Eye (tissue), 1 donor: ENCODE data around the gene MEG3.
"Not testable (repeated sequence)": the region's sequence is repeated elsewhere in the genome, so short reads cannot be mapped to it uniquely, and the experiment has no call there.

Source experiments
- DNase-seq: peaks from one replicate; pipeline ENCODE4 v3.0.0-alpha.2; 2015

Gene MEG3

DNA sequence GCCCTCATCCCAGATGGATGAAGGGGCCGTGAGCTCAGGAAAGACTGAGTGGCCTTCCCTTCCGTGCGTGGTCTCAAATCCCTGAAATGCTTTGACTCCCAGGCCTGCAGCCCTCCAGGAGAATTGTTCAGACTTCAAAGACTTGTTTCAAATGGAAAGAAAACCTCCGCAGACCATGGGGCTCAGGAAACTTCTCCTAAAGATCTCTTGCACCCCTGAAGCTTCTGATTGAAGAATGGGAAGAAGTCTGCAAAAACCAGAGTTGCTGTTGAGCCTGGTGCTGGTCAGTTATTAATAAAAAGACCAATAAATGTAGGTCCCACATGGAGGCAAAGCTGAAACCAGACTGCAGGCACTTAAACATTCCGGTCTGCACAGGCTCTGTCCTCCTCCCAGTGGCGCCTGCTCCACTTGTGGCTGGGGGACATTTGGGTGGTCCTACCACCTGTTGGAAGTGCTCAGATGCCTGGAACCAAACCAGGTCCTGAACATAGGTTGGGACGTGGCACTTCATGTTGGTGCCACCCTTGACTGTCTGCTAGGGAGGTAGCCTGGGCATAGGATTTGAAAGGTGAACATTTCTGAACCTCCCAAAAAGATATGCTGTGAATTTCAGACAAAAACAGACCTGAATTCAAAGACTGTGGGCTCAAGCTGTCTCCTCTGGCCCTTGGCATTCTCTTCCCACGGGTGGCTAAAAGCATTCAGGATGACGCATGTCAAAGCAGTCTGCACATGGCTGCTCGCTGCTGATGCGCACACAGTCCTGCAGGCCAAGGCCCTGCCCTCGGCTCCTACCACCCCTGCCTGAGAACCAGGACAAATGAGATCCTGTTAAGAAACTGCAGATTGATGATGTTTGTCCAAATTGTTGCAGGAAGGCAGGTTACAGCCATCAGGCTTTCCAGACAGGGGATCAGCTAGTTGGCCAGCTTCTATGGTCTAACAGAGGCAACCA lies 36.2 kb upstream of the MEG3 start:
- no peak for DNase-seq

DNA sequence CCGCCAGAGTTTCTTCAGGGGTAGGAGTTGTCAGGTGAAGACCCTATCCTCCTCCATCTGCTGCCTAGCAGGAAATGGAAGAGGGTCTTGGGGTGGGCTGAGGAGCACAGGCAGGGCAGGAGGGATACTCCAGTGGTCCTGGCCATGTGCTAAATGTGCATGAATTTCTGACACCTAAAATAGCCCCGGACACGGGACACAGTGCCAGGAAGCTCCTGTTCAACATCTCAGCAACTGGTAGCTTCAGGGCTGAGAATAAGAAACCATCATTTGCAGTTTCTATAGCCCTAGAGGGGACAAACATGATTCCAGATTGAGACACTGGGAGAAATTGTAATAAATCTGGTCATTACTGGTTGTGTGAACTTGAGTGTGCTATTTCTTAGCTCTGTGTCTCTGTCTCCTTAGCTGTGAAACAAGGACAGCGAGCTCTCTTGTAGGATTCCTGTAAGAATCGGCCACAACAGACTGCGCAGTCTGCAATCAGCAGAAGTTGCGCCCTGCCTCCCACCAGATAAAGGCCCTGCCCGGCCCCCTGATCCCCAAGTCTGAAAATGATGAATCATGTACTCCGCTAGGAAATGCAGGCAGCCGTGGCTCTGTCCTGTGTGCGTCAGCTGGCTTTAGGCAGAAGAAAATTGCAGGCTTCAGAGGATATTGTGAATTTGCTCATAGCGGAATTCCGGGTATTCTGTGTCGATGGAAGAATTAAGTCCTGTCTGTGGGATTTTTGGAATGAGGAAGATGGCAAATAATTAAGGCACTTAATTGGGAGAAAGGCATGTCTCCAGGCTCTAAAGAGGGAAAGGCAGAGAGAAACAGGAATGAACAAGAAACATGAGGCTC lies 35.2 kb upstream of the MEG3 start:
- DNase-seq, result peak; percentile 62

DNA sequence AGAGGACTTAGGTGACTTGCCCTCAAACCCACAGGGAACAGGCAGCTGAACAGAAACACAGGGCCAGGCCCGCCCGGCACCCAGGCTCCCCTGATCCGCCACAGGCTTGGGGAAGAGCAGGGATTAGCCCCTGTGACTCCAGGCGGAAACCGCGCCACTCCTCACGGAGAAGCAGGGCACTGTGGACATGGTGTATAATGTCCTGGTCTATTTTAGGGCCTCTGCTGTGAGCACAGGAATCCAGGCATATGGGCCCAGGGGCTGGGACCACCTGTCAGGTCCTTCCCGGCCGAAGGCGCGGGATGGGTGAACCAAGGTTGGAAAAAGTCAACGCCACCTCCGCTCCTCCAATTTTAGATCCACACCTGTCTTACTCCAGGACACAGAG lies 34.6 kb upstream of the MEG3 start:
- DNase-seq, result no peak

DNA sequence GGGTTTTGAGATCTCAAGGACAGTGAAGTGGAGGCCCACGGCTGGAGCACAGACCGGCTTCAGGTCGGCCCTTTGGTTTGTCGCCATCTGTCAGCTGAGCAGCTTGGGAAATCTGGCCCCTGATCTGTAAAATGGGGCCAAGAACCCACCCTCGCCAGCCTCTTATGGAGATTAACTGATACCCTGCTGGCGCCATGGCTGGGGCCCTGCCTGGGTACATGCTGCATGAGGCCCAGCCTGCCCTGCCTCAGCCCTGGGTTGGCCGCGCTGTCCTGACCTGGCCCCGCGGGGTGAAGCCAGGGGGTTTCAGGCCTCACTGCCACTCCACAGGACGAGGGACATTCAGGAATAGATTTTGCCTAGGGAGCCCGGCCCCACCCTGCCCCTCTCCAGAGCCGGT lies 33.9 kb upstream of the MEG3 start:
- no peak for DNase-seq

DNA sequence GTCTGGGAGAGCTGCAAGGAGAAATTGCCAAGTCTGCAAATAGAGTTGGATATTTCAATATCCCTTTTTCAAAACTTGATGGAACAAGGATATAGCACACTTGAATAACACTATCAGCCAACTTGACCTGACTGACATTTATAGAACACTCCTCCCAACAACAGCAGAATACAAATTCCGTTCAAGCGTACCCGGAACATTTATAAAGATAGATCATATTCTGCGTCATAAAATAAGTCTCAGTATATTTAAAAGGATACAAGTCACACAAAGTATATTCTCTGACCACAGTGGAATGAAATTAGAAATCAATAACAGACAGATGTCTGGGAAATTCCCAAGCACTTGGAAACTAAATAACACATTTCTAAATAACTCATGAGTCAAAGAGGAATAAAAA lies 29.0 kb upstream of the MEG3 start:
- DNase-seq, result no peak

DNA sequence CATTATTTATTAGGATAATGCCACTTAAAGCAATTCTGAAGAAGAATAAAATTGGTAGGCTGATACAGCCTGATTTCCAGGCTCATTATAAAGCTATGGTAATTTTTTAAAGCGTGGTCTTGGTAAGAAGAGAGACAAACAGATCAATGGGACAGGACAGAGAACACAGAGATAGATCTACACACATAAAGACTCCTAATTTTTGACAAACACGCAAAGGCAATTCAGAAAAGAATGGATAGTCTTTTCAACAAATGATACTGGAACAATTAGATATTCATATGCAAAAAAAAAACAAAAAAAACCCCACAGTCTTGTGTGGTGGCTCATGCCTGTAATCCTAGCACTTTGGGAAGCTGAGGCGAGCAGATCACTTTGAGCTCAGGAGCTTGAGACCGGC lies 25.9 kb upstream of the MEG3 start:
- no peak for DNase-seq

DNA sequence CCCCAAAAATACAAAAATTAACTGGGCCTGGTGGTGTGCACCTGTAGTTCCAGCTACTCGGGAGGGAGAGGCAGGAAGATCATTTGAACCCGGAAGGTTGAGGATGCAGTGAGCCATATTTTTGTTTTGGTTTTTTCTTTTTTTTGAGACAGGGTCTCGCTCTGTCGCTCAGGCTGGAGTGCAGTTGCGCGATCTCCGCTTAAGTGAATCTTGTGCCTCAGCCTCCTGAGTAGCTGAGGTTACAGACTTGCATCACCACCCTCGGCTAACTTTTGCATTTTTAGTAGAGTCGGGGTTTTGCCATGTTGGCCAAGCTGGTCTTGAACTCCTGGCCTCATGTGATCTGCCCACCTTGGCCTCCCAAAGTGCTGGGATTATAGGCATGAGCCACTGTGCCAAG lies 24.5 kb upstream of the MEG3 start:
- DNase-seq, result not testable (repeated sequence)

DNA sequence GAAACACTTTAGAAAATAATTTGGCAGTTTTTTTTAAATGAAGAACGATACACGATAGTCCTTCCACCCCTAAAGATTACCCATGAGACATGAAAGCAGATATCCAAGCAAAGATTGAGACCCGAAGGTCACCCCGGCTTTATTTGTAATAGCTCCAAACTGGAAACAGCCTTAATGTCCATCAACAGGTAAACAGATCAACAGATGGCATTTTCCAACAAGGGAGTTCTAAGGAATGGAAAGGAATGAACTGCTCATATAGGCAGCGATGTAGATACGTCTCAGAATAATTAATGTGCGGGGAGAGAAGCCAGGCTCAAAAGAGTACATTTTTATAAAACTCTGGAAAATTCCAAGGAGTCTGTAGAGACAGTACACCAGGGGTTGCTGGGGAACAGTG lies 23.7 kb upstream of the MEG3 start:
- DNase-seq, result no peak

DNA sequence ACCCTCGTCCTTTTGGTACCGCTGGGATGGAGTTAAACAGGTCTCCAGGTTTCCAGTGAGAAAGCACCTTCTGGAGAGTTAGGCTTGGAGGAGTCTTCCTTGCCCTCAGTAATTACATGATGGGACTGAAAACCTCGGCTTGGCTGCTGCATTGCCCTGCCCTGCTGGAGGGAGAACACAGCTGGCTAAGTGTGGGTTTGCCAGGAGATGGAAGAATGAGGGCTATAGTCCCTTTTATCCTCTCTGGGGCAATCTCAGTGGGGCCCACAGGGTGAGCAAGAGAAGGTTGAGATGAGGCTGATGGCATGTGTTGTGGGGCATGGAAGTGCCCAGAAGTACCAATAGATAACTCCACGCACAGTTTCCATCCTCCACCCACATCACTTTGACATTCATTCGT lies 23.2 kb upstream of the MEG3 start:
- no peak for DNase-seq

DNA sequence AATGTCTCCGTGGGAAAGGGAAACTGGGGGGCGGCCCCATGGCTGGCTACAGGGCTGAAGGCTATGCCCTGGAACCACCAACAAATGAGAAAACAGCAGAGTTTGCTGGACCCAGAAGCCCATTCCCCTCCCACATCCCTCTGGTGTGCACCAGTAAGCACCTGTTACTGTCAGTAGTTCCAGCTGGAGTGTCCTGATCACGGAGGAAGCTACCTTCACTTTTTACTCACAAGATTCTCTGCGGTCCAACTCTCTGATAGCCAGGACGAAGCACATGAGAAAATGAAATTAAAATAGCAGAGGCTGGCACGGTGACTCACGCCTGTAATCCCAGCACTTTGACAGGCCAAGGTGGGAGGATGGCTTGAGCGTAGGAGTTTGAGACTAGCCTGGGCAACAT lies 22.7 kb upstream of the MEG3 start:
- no peak for DNase-seq

DNA sequence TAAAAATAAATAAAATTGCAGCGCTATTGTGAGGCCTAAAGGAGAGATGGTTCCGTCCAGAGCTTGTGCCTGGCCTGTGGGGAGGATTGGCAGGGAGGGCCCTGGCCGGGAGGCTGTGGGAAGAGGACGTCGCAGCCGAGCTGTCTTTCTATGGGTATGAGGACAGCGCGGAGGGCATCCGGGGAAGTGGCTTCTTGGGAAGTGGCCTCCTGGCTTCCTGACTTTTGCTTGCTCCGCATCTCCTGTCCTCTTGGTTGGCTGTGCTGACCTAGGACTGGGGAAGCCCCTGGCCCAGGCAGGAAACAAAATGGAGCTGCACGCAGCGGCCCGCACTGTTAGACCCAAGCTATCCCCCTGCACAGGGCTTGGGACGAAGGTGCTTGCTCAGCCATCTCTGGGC lies 22.2 kb upstream of the MEG3 start:
- DNase-seq, result no peak

DNA sequence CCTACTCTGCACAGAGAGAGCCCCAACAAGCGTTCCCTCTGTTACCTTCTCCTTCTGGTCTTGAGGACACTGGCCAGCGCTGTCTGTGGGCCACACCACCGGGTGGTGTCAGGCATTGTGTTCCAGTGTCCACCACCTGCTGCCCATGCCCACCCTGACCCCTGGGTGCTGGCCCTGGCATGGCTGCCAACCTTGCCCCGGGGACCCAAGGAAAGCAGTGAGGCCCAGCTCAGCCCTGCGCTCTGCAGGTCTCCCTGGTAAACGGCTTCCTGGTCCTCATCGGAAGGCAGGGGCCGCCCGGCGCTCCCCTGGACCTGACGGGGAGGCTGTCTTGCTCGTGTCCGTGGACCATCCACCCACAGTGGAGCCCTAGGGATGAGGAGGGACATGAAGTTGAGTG lies 21.8 kb upstream of the MEG3 start:
- DNase-seq, result no peak

DNA sequence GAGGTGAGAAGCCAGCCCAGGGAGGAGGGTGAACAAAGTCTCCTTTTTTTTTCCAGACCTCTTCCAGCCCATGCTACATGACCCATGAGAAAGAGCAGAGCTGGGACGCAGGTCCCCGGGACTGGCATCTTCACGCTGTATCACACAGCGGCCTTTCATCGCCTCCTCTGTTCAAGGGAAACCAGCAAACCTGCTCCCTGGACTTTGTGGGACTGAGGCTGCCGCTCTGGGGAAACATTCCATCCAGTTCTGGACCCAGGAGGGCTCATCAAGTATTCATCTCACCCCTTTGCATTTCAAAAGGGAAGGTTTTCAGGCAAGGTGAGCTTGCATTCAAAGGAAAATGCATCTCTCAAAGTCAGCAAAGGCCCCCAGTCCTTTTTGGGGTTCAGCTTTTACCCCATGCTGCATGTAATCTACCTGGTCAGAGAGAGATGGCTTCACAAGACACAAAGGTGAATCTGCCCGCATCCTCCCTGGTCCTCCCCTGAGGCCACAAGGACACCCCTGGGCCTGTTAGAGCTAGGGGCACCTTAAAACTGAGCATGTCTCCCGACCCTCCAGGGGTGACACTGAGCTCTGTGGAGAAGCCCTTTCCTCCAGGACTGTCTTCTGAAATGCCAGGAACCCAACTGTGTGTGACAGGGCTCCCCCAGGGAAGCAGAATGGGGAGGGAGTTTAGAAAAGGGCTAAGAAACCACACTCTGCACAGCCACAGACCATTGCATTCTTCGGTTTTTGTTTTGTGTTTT lies 21.2 kb upstream of the MEG3 start:
- DNase-seq, result no peak

DNA sequence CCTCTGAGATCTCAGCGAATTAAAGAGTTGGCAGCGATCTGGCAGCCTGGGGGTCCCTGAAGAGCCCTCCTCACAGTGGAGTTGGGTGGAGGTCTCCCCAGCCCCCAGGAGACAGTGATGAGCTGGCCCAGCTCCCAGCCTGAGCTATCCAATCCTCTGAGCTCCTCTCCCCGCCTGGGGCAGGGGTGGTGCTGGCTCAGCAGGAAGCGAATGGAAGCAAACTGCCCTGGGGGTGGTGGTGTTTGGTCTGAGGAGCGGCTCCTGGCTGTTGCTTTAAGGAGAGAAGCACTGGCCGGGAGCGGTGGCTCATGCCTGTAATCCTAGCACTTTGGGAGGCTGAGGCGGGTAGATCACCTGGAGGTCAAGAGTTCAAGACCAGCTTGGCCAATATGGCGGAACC lies 19.5 kb upstream of the MEG3 start:
- DNase-seq, result no peak

DNA sequence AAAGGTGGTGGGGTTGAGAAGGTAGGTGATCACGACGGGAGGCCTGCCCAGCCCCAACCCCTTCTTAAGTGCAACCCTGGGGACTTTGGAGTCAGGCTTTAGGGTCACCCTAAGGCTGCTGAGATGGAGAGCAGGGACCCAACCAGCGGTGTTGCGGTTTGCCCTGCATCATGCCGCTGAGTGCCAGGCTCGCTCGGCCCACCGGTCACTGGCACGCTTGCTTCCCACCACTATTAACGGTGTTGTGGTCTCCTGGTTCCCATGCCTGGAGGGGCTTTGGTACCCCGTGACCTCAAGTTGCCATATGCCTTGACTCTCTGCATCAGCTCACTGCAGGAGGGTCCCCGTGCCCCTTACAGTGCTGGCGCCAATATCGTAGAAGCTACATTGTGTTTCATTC lies 18.4 kb upstream of the MEG3 start:
- DNase-seq, result no peak

DNA sequence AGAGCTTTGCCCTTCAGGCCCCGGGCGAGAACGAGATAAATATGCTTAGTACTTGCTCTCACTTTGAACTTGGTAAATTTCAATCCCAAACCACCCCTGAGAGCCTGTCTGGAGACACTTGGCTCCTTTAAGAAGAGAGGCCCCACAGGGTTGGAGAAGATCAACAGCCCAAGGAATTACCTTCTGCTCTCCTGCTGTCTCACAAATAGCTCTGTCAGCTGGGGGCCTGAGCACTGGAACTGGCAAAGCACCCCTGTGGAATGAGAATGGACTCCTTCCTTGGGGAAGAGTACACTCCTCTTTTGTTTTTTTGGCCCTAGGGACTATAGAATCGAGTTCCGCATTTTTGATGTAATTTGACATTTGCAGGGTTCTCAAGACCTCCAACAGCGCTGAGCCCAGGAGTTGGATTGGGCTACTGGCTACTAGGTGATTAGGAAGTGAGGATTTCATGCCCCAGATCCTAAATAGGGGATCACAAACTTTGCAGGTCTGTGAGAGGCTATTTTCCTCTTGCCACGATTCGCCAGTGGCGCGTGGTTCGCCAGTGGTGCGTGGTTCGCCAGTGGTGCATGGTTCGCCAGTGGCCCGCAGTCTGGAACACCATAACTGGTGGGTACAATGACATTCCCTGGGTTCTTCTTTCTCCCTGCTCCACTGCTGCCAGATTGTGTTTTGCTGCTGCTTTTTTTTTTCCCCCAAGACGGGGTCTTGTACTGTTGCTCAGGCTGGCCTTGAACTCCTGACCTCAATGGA lies 17.8 kb upstream of the MEG3 start:
- no peak for DNase-seq

DNA sequence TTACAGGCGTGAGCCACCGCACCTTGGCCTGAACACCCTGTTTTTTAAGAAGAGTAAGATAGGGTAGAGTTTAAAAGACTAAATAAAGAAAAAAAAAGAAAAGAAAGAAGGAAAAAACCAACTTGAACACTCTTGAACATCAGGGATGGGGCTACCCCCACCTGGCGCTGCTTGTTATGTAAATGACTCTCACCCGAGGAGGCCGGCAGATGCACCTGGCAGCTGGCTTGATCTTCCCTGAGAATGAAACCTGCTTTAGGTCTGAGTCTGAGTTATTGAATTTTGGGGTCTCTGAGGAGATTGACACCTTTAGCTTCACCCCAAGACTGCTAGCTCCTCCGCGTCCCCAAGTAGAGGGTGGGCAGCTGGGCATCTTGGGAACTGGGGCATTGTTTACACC lies 15.5 kb upstream of the MEG3 start:
- no peak for DNase-seq

DNA sequence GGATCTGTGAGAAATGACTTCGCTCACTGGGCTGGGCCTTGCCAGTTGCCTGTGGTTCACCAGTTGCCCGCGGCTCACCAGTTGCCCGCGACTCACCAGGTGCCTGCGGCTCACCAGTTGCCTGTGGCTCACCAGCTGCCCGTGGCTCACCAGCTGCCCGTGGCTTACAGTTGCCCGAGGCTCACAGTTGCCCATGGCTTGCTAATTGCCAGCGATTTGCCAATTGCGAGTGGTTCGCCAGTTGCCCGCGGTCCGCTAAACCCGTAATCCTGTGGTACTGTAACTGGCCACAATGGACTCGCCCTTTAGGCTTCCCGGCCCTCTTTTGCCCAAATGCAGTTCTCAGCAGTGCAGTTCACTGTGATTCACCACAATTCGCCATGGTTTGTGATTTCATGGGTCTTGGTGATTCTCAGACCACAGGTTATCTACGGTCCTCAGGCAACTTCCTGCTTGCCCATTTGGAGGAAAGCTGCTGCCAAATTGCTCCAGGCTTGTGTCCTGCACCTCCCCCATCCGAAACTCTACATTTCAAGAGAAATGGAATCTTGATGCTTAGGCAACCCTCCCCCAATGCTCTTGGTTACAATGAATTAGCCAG lies 15.0 kb upstream of the MEG3 start:
- no peak for DNase-seq

DNA sequence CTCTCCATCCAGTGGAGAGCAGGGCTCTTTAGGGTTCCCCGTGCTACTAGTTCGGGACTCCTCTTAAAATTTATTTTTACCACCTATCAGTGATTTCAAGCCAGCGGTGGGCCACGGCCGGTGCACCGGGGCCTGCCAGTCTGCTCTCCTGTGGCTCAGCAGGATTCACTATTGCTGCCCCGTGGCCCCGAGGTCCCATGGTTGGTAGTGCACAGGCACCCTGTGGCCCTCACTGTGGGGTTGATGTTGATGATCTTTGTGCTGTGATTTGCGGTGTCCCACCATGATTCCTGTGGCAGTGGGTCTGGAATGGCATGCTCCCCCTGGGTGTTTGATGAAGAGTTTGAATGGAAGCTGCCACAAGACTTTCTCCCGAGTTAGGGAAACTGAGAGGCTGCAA lies 12.6 kb upstream of the MEG3 start:
- DNase-seq, result no peak

DNA sequence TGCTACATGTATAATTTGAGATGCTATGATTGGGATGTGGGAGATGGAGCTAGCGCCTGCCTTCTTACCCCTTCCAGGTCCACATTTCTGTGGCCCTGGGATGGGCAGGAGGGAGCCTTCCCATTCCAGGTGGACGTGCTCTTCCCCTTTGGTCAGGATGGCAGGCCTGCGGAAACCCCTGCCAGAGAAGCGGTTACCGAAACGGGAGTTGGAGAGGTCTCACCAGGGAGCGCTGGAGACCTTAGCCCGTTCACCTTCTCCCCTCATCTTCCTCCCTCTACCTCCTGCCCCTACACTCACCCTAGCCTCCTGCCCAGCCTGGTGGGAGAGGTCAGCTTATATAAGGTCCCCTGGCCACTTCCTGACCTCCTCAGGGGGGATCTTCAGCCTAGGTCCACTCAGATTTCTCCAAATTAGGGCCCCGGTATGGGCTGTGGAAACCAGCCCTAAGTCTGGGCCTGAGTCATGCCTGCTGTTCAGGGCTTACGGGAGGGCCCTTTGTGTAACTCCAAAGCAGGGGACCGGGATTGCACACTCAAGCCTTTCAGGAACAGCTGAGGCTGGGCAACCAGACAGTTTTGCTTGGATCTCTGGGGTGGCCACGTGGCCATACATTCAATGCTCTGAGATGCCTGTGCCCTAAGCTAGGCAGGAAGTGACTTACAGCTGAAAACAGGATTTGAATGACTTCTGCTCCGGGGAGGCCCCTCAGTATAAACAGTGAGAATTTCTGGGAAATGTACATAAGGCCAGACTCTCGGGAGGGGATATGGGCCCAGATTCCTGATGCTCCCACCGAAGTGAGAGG lies 10.2 kb upstream of the MEG3 start:
- DNase-seq, result peak; percentile 29

DNA sequence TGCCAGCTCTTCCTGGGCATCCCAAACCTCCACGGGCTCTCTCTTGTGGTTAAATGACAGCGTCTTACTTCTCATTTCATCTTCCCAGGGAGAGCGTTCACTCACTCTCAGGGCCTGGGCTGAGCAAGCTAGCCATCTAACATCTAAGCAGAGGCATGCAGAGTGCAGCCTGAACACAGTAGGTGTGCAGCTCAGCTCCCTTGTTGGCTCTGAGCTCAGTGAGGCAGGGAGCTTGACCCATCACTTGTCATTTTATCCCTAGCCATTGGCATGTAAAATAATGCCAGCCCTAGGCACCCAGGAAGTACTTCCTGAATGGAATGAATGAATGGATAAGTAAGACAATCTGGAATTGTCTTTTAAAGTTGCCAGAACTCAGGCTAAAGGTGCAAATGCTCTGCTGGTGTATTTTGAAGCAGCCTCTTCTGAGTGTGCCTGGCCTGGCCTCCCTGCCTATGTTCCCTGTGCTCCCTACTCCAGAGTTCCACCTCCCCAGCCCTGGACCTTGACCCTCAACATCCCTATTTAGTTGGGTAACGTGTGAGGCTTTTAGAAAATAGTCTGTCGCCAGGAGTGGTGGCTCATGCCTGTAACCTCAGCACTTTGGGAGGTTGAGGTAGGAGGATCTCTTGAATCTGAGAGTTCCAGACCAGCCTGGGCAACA lies 9.5 kb upstream of the MEG3 start:
- DNase-seq, result no peak
